HG03103 (cell line): ENCODE data around the gene MGAT4B.
A peak's percentile ranks its signal among the peaks of the same experiment; 100 is the strongest.

ENCODE experiments used
- ATAC-seq: cut with Tn5 transposase; IDR thresholded peaks from one replicate; pipeline ENCODE4 v1.9.1; 2021; ENCODE audit warnings: low read depth; ENCODE audit not compliant: unreplicated experiment

Gene MGAT4B

DNA sequence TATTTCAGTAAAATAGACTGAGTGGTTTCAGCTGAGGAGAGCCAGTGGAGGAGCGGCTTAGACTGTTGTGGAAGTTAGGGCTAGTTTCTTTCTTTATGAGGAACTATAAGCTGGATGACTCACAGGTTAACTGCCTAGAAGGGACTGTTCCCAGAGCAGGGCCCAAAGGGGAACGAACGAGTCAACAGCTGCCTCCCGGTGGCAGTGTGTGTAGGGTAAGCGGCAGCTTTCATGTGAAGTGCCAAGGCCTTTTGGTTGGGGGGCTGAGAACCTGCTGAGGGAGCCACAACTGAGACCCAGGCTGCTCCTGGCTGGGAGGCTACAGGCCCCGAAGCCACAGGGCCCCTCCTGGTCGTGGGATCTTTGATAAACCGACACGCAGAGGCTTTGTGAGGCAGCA is 21.0 kb upstream of the MGAT4B start:
- ATAC-seq, result no peak

DNA sequence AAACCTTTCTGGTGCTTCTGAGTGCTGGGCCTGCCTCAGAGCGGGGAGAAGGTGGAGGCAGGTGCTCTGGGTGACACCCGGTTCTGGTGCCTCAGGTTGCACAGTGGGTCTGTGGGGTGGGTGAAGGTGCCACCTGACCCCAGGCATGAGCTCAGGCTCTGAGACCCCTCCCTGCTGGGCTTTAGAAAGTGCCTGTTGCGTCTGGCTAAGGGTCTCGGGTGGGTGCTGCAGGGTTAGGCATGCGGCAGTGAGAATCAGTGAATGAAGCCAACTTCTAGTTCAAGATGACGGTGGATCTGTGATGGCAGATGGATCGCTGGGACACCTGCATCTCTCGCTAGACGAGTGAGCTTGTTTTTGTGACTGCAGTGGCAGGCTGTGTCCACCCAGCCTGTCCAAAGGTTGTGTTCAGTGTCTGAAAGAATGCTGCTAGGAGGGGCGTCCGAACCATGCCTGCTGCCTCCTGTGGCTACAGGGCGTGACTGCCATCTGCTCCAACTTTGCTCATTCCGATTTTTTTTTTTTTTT is 19.1 kb upstream of the MGAT4B start:
- ATAC-seq, result no peak

DNA sequence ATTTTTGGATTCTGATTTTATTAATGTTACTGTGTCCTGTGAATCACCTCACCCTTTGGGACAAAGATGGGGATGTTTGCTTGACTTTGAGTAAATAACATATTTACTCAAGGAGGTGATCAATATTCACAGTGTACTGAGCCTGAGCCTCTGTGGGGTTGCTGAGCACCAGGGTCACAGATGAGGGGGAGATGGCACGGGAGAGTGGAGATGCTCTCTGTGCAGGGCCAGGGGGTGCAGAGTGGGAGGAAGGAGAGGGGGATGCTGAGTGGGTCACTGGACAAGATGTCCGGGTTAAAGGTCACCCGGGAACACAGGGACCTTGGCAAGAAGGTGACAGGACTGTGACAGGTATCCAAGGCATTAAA is 18.1 kb upstream of the MGAT4B start:
- no peak for ATAC-seq

DNA sequence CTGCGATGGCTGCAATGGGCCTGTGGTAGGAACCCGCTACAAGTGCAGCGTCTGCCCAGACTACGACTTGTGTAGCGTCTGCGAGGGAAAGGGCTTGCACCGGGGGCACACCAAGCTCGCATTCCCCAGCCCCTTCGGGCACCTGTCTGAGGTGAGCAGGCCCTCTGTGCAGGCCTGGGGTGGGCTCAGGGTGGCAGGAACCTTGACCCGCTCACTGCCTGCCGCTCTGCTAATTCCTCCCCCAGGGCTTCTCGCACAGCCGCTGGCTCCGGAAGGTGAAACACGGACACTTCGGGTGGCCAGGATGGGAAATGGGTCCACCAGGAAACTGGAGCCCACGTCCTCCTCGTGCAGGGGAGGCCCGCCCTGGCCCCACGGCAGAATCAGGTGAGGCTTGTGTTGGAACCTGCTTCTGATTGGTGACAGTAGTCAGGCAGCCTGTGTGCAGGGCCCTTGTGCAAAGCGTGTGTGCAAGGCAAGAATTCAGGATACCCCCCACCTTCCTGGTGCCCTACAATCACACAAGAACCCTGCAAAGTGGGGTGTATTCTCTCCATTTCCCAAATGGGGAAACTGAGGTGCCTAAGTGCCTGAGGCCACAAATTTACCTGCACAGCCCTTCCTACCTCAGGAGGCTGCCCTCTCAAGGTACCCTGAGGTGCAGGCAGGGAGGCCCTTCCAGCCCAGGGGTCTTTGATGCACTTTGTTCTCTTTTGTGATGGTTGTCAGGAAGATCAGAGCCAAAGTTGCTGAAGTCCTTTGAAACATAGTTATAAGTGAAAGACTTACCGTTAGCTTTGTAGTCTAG is 17.5 kb upstream of the MGAT4B start:
- no peak for ATAC-seq

DNA sequence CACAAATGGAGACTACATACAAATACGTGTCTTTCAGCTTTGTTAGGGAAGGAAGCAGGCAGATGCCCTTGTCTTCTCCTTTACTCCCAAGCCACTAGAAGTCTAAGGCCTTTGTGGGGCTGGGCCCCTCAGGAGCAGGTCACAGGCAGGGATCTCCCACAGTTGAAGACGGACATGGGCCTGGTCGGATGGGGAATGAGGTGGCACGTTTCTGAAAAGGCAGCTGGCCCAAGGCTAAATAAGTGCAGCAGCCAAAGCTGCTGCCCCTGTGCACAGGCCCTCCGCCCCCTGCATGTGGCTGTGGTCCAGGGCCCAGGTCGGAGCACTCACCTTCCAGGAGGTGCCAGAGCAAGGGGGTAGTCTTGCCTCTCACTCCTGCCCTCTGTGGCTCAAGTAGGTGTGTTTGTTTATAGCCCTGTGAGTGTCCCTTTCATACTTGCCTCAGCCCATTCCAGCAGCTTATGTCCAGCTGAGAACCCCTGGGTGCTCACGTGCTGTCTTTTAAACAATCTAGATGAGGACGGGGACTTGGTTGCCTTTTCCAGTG is 15.9 kb upstream of the MGAT4B start:
- no peak for ATAC-seq

DNA sequence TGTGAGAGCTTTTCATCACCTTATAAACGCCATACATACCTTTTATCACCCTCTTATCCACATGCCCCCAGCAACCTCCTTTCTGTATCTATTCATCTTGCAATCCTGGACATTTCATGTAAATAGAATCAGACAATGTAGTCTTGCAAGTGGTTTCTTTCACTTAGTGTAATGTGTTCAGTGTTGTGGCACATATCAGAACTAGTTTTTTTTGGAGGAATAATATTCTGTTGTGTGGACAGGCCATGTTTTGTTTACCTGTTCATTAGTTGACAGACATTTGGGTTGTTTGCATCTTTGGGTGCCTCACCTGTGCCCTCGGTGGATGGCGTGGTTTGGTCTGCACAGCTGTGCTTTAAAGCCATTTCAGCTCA is 15.4 kb upstream of the MGAT4B start:
- ATAC-seq, result no peak

DNA sequence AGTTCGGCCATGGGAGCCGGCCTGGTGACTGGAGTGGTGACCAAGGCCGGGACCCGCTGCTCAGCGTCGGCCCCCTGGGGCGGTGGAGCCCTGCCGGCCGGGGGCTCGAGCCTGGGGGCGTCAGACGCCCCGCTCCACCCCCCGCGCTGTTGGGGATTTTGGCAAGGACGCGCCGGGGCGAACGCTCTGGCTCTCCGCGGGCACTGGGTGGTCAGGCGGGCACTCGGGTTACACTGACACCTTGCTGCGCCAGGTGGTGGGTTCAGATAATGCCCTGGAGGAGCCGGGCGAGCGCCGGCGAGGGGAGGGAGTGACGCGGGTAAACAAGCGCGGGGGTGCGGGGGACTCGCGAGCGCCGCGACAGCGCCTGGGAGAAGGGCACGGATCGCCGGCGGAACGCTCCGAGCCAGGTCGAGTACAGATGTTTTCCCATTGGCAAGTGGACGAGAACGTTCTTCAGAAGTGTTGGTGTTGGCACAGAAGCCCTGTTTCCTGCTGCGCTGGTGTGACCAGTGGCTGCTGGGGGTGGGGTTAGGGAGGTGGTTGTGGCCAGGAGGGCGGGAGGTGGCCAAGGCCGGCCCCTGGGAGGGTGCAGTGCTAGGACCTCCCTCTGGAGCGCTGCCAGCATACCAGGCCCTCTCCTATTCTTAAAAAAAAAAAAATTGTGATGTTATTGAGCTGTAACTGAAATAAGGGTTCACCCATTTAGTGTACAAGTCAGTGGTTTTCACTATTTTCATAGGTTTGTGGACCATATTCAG is 14.8 kb upstream of the MGAT4B start:
- ATAC-seq, result peak; percentile 38

DNA sequence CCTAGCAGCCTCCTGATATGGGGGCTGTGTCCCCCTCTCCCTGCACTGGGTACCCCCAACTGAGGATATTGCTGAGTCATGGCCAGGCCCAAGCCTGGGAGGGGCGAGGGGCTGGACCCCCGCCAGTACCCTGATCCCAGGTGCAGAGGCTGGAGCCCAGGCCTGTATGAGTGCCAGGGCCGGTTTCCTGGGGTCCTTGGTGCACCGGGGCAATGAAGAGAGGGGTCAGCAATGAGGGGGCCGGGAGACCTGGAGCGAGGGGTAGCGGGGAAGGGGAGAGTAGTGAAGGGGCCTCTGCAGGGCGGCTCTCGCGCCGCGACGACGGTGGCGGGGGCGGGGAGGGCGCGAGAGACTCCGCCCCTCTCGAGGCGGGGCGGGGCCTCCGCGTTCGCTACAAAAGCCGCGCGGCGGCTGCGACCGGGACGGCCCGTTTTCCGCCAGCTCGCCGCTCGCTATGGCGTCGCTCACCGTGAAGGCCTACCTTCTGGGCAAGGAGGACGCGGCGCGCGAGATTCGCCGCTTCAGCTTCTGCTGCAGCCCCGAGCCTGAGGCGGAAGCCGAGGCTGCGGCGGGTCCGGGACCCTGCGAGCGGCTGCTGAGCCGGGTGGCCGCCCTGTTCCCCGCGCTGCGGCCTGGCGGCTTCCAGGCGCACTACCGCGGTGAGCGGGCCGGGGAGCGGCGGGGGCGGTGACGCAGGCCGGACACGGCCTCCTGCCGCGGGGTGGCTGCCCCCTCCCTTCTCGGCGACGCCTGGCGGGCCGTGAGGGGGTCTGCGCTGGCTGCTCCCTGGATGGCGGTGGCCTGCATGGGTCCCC is 14.0 kb upstream of the MGAT4B start, which contains the start of gene SQSTM1:
Gene SQSTM1, plus strand, starts transcription at position 423 of the 815 bp plus-strand sequence. Its CDS starts 32 bp downstream, at position 455.
- ATAC-seq, result peak; percentile 37

DNA sequence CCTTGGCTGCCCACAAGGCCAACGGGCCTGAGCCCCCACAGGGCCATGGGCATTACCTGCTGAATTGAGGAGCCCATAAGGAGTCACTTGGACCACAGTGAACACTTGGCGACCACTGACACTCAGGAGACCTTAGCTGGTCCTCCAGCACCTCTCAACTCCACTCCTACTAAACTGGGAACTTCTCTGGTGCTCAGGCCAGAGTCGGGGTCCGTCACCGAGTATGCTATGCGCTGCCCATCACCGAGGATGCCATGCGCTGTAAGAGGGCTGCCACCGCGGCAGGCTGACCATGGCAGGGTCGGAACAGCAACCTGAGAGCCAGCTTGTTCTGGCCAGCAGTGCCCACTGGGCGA is 13.4 kb upstream of the MGAT4B start:
- ATAC-seq, result no peak

DNA sequence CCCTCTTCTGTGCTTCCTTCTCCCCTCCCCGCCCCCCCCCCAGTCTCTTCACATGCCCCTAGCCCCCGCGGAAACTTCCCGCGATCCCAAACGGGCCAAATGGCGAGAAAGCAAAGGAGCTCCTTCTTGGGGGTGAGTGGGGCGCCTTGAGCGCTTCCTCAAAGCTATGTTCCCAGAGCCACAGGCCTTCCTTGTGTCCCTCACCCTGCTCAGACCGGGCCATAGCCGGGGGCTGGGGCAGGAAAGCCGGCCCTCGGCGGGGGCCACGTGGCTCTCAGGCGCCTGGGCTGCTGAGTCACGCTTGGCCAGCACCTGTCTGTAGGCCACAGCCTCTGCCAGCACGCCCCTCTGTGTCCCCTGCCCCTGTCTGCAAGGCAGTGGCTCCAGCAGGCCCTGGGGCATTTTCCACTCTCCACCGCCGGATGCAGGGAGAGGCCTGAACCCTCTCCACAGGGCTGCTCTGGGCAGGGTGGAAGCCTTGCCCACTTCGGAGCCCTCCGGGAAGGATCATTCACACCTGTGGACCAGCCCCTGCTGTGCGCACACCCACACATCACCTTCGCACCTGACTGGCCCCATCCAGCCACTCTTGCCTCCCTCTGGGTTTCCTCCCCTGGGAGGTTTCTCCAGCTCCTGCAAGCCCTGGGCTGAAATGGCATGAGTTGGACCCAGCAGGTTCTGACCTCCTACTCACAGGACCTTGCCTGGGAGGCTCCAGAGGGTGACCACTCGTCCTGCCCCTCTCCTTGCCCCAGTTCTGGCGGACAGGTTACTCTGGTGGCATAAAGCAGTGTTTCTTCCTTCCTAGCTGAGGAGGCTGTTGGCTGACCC is 12.8 kb upstream of the MGAT4B start:
- no peak for ATAC-seq

DNA sequence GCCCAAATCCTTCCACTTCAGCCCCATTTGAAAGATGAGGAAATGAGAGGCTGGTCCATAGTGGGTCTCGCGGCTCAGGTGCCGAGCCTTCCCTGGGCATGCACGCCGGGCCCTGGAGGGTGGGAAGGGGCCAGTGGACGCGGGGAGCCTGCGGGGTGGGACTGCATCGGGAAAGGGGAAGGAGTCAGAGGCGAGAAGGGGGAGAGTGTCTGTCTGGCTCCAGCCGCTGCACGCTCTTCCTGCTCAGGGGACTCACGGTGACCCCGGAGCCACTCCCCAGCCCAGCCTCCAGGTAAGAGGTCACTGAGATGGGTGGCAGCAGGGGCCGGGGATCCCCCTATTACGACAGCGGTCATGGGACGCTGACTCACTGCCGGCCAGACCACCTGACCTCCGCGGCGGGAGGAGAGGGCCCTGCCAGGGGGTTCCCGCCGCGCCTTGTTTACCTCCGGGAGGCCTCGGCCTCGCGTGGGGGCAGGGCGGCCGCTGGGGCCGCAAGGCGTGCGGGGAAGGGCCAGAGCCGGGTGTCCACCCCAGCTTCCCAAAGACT is 12.2 kb upstream of the MGAT4B start:
- peak; percentile 55 for ATAC-seq

DNA sequence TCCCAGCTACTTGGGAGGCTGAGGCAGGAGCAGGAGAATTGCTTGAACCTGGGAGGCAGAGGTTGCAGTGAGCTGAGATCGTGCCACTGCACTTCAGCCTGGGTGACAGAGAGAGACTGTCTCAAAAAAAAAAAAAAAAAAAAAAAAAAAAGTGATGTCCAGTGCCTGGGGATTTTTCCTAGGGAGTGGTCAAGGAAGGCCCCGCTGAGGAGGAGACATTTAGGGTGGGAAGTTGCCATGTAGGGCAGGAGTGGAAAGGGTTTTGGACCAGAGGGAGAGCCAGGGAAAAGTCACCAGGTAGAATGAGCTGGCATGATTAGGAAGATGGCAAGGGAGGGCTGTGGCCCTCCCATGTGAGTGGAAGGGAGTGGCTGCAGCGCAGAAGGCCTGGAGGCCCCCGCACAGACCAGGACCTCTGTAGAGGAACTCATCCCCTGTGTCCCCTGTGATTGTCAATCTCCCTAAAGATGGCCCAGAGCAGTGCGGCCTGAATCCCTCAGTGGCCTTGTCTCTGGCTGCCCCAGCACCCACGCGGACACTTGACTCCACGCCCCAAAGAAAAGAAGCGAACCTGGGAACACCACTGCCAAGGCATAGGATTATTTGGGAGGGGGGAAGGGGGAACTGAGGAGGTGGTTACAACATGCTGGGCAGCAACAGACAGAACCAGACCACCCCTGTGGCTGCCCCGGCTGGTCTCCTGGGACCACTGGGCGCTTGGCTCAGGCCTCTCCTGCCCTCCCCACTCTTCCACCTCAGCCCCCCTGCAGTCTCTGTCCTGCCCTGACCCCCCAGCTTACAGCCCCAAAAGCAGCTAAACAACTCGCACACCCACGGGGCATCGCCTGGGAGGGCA is 11.5 kb upstream of the MGAT4B start:
- no peak for ATAC-seq

DNA sequence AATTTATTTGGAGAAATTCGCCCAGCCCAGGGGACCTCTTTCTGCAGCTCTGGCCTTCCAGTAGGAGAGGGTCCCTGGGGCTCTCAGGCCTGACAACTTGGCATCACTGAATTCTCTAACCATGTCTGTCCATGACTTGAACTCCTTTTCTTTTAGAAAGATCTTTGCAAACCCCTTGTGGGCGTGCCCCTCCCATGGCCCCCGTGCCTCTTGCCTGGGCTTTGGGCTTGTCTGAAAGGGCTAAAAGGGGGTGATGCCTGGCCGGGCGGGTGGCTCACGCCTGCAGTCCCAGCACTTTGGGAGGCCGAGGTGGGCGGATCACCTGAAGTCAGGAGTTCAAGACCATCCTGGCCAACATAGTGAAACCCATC is 10.8 kb upstream of the MGAT4B start:
- no peak for ATAC-seq

DNA sequence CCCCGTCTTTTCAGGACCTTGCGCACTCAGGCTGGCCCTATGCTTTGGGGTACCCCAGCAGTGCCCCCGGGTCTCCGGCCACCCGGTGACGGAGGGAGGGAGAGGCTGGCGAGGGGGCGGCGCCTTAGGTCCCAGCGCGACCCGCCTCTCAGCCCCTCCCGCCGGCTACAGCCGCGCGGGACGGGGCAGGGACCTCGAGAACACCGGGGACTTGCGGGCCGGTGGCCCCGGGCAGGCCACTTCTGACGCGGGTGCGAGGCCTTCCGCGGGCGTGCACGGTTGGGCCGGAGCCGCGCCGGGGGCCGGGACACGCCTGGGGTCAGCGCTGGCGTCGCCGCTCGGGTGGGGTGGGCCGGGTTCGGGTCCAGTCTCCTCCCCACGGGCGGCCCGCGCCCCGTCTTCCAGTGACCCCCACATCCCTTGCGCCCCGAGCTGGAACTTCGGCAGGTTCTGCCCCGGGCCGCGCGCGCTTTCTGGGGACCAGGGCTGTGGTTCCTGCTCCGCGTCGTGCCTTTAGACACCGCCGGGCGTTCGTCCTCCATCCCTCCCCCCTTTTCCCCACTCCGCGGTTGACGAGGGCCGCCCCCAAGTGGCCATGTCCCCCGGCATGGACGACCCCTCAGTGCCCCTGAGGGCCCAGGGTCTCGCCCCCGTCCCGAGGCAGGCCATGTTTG is 10.3 kb upstream of the MGAT4B start:
- no peak for ATAC-seq

DNA sequence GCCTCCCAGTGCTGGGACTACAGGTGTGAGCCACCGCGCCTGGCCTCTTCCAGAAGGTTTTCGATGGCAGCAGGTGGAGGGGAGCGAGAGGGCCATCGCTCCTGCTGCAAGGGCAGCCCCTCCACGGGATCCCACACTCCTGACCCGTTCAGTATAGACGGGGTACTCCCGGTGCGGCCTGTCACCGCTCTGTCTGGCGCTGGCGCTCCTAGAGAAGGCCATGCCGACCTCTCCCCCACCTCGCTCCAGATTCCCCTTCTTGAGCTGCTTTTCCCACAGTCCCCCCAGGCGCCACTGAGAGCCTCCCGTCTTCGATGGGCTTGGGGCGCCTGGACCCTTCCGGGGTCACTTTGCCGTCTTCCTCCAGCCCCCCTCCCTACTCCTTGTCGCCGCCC is 9.7 kb upstream of the MGAT4B start:
- no peak for ATAC-seq

DNA sequence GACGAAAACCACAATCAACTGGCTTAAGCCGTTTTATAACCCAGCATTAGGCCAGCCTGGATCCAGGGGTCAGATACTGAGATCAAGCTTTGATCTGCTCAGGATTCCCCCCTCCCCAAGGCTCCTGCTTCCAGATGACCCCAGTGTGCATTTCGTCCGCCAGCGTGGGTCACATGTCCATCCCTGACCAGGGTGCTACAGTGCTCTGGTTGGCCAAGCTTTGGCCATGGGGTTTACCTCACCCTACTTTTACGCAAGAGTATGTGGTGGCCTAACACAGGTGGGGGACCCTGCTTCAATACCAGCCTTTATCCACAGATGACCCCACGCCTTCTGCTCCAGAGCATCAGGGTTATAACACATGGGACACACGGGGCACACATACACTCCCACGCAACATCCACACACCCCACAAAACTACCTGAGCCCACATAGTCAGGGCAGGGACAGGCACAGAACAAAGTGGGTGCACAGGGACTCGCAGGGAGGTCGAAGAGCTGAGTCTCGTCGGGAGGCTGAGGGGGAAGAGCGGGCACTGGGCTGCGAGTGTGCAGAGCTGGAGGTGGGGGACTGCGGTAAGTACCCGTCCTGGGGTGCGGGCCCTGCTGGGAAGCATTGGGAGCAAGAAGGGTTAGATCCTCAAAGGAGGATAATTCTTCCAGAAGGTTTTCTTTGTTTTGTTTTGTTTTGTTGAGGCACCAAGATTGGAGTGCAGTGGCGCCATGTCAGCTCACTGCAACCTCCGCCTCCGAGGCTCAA is 9.0 kb upstream of the MGAT4B start:
- ATAC-seq, result no peak

DNA sequence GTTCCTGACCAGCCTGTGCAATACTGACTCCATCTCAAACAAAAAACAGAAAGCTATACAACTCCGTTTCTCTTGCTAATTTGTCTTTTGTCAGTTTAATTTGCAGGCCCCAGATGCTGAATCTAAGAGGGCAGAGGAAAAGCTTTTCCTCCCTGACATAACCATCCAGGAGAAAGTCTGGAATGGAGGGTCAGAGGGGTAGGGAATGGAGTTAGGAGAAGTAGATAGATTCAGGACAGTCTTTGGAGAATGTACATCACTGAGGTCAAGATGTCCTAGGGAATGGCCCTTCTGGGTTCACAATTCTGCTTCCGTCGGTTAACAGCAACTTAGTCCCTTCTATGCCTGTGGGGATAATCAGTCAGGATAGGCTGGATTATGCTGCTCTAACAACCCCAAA is 7.4 kb upstream of the MGAT4B start:
- no peak for ATAC-seq
